Astrocyte (in vitro differentiated cells and primary cell): ENCODE data around the gene CHEK2. TPM values are rescaled to one million over a fixed set of nuclear protein-coding genes. Genes with fewer than 3 reads are reported as not detected.

ENCODE experiments used
- DNase-seq: peaks from one replicate; pipeline ENCODE4 v3.0.0-alpha.2; 2010; ENCODE audit warnings: low read depth
- FAIRE-seq: peaks from 2 replicates; lab custom pipeline; 2011; peaks lifted over from hg19 to GRCh38; lab: Jason Lieb, UNC
- H2AFZ ChIP-seq: 2 replicates; pipeline ENCODE4 v1.6.0; 2012; ENCODE audit warnings: low read depth, low read length, inconsistent platforms
- H3K27ac ChIP-seq: 2 replicates; pipeline ENCODE4 v1.5.1; 2011; ENCODE audit warnings: low read depth, low read length, inconsistent platforms
- H3K27me3 ChIP-seq: 2 replicates; pipeline ENCODE4 v1.6.0; 2011; ENCODE audit warnings: low read length, inconsistent platforms; ENCODE audit not compliant: insufficient read depth
- H3K36me3 ChIP-seq: 2 replicates; pipeline ENCODE4 v1.5.1; 2011; ENCODE audit warnings: low read length, inconsistent platforms; ENCODE audit not compliant: insufficient read depth
- H3K4me1 ChIP-seq: 2 replicates; pipeline ENCODE4 v1.5.1; 2011; ENCODE audit warnings: low read length, inconsistent platforms; ENCODE audit not compliant: insufficient read depth
- H3K4me2 ChIP-seq: 2 replicates; pipeline ENCODE4 v1.6.0; 2012; ENCODE audit warnings: low read length, inconsistent platforms
- H3K4me3 ChIP-seq: 2 replicates; pipeline ENCODE4 v1.5.1; 2011; ENCODE audit warnings: low read depth, mild to moderate bottlenecking, low read length, inconsistent platforms; ENCODE audit not compliant: insufficient read depth
- H3K79me2 ChIP-seq: 2 replicates; pipeline ENCODE4 v1.6.0; 2012; ENCODE audit warnings: mild to moderate bottlenecking, low read length, inconsistent platforms; ENCODE audit not compliant: insufficient read depth
- H3K9ac ChIP-seq: 2 replicates; pipeline ENCODE4 v1.6.0; 2012; ENCODE audit warnings: mild to moderate bottlenecking, low read length, inconsistent platforms
- H3K9me3 ChIP-seq: 2 replicates; pipeline ENCODE4 v1.5.1; 2012; ENCODE audit warnings: low read depth, mild to moderate bottlenecking, low read length, inconsistent platforms; ENCODE audit not compliant: insufficient read depth
- H4K20me1 ChIP-seq: 2 replicates; pipeline ENCODE4 v1.6.0; 2012; ENCODE audit warnings: low read length, inconsistent platforms; ENCODE audit not compliant: insufficient read depth
- H3K27ac Mint-ChIP-seq: one replicate; pipeline ENCODE4 v1.8.0; 2021; ENCODE audit warnings: mild to moderate bottlenecking, mixed read lengths; ENCODE audit not compliant: unreplicated experiment
- H3K27me3 Mint-ChIP-seq: one replicate; pipeline ENCODE4 v1.8.0; 2021; ENCODE audit warnings: low read depth, mixed read lengths; ENCODE audit not compliant: unreplicated experiment
- H3K36me3 Mint-ChIP-seq: one replicate; pipeline ENCODE4 v1.8.0; 2021; ENCODE audit warnings: low read depth, mixed read lengths; ENCODE audit not compliant: unreplicated experiment
- H3K4me1 Mint-ChIP-seq: one replicate; pipeline ENCODE4 v1.8.0; 2021; ENCODE audit warnings: low read depth, mixed read lengths; ENCODE audit not compliant: unreplicated experiment
- H3K4me3 Mint-ChIP-seq: one replicate; pipeline ENCODE4 v1.8.0; 2021; ENCODE audit warnings: mild to moderate bottlenecking, moderate library complexity, mixed read lengths; ENCODE audit not compliant: unreplicated experiment
- H3K9me3 Mint-ChIP-seq: one replicate; pipeline ENCODE4 v1.8.0; 2021; ENCODE audit warnings: mild to moderate bottlenecking, mixed read lengths; ENCODE audit not compliant: unreplicated experiment
- CTCF ChIP-seq: IDR thresholded peaks from 2 replicates; pipeline ENCODE4 v1.5.1; 2011; ENCODE audit warnings: low read depth, mild to moderate bottlenecking, inconsistent platforms, low read length, moderate library complexity; ENCODE audit not compliant: insufficient read depth
- EZH2 ChIP-seq: IDR thresholded peaks from 2 replicates; pipeline ENCODE4 v1.6.1; 2012; ENCODE audit warnings: mild to moderate bottlenecking, low read length, inconsistent platforms; ENCODE audit not compliant: insufficient read depth
- total RNA-seq: library from RNA; stranded (reverse); gene quantifications from 2 replicates; pipeline ENCODE4 v1.2.1, GENCODE V29; 2021

Gene CHEK2
- total RNA-seq, 1 donor from 2014 or later = 5.7 TPM

- no peak overlapping the region for H2AFZ ChIP-seq
- H3K4me3 Mint-ChIP-seq = no peak overlapping the region
- TF ChIP-seq CTCF = no peak
- TF ChIP-seq EZH2 = no peak
- DNase-seq (no peak), FAIRE-seq (no peak)
- H3K9me3 Mint-ChIP-seq = no peaks in the 10 kb centered on the region
- H3K9me3 ChIP-seq = no peaks in the 10 kb centered on the region
- no peaks in the 10 kb centered on the region for H3K27me3 ChIP-seq
- no peak overlapping the region for H3K4me3 ChIP-seq
- no peaks in the 10 kb centered on the region for H3K4me1 ChIP-seq
- H3K4me2 ChIP-seq = no peak overlapping the region
- H3K4me1 Mint-ChIP-seq = no peaks in the 10 kb centered on the region
- no peak overlapping the region for H3K27ac Mint-ChIP-seq
- H3K9ac ChIP-seq = no peak overlapping the region
- peaks cover 2% of the 10 kb centered on the region for H3K36me3 Mint-ChIP-seq
- H4K20me1 ChIP-seq = no peaks in the 10 kb centered on the region
- no peaks in the 10 kb centered on the region for H3K79me2 ChIP-seq
- no peak overlapping the region for H3K27ac ChIP-seq
- H3K27me3 Mint-ChIP-seq = no peaks in the 10 kb centered on the region
- H3K36me3 ChIP-seq = no peaks in the 10 kb centered on the region
Measured at GRCh38 chr22:28736301-28737155, 5.1 kb downstream of the CHEK2 start.

- Mint-ChIP-seq H3K27ac (no peak overlapping the region), H3K36me3 (peaks cover 2% of the 10 kb centered on the region)
Measured at GRCh38 chr22:28734393-28734792, 7.2 kb downstream of the CHEK2 start.

More at GRCh38 chr22:28734393-28734792, 7.2 kb downstream of the CHEK2 start:
- H3K27me3 ChIP-seq = no peaks in the 10 kb centered on the region
- DNase-seq (no peak), FAIRE-seq (no peak)
- no peaks in the 10 kb centered on the region for H3K9me3 ChIP-seq
- Mint-ChIP-seq H3K9me3 (no peaks in the 10 kb centered on the region), H3K4me1 (no peaks in the 10 kb centered on the region), H3K27me3 (no peaks in the 10 kb centered on the region), H3K4me3 (no peak overlapping the region)
- no peak overlapping the region for H3K9ac ChIP-seq
- H3K4me3 ChIP-seq = no peak overlapping the region
- no peak for TF ChIP-seq CTCF
- TF ChIP-seq EZH2 = no peak
- no peaks in the 10 kb centered on the region for H3K79me2 ChIP-seq
- no peaks in the 10 kb centered on the region for H4K20me1 ChIP-seq
- H2AFZ ChIP-seq = no peak overlapping the region
- H3K27ac ChIP-seq = no peak overlapping the region
- no peaks in the 10 kb centered on the region for H3K36me3 ChIP-seq
- H3K4me1 ChIP-seq = no peaks in the 10 kb centered on the region
- H3K4me2 ChIP-seq = no peak overlapping the region
